NCI-H345 treated with DMSO at 0.1 percent for 48 hours (cell line): Measurements from ENCODE around the gene RASD1.
"Not testable (repeated sequence)": the region's sequence is repeated elsewhere in the genome, so short reads cannot be mapped to it uniquely, and the experiment has no call there.

Source experiments
- DNase-seq: peaks from one replicate; lab custom pipeline; 2025; ENCODE audit not compliant: unreplicated experiment; lab: John Stamatoyannopoulos, UW

The RASD1 gene

DNA sequence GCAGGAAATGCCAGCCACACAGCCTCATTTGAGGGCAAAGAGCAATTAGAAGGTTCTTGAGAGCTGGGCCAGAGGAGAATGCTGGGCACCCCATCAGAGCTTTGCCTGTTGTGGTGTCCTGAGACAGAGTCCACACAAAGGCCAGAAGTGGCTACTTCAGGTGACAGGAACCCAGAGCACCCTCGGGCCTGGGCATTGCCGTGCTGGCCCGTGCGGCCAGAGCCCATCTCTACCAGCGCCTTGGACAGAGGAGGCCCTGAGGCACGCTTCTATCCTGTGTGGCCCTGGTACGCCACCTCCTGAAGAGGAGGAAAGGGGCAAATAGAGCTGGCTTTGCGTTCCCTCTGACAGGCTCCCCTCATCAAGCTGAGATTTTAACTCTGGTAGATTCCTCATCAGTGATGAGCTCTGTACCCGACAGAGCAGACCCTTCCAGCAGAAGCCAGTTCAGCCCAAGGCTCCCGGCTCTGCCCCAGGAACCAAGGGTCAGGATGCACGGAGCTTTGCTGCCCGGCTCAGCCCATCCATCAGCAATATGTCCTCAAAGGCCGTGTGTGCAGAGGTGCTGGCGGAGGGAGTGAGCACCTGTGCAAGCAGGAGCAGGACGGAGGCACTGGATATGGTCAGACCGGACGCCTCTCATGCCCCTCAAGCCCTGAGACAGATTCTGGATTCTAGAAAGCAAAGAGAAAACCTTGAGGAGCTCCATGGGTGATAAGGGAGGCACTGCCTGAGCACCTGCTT is 3.4 kb upstream of the RASD1 start:
- no peak for DNase-seq

DNA sequence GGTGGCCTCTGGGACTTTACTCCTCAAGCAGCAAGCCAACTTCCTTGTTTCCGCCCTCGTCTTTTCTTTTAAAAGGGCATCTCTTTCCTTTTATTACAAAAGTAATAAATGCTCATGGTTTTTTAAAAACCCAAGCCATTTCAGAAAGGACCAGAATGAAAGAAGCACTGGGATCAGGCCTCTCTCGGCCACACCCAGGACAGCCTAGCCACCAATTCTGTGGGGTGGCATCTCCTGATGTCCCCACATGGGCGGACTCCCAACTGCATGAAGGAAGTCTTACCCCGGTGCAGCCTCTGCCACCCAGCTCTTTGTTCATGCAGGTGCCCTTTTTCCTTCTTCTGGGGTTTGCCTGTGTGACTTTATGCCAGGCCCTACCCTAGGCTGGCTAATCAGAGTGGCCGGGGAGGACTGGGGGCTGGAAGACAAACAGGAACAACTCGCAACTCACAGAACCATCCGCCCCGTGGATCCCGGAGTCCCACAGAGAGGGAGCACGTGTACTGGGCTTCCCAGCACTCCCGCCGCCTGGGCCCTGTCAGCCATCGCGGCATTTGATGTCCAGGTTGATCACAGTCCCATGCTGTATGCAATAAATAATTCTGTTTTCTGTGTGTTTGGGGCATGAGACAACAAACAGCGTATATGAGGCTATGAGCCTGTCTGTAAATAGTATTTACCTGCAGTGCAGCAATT is 2.6 kb upstream of the RASD1 start:
- no peak for DNase-seq

DNA sequence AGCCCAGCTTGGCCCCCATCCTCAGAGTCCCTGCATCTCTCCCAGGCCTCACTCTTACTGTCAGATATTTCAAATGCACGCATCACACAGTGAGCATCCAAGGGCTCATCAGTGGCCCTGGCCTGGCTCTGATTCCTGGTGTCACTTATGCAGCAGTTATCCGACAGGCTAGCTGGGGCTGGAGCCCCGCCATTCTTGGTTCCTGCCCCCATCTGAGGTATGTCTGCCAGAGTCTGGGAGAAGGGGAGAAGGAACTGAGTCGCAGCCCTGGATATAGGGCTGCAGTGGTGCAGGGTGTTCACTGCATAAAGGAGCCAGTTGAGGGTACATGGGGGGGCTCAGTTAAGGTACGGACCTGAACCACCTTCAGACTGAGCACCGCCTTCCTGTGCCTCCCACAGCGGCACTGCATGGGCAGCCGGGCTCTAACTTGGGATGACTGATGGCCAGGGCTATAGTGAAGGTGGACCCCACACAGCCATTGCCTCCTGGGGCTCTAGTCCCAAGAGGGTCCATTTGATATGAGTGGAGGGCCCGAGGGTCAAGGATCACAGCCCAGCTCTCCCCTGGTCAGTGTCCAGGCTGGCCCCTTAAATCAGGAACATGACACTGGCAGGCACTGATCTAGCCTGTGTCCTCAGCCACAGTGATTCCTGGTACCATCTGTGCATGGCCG is 1.8 kb upstream of the RASD1 start:
- DNase-seq, result no peak

DNA sequence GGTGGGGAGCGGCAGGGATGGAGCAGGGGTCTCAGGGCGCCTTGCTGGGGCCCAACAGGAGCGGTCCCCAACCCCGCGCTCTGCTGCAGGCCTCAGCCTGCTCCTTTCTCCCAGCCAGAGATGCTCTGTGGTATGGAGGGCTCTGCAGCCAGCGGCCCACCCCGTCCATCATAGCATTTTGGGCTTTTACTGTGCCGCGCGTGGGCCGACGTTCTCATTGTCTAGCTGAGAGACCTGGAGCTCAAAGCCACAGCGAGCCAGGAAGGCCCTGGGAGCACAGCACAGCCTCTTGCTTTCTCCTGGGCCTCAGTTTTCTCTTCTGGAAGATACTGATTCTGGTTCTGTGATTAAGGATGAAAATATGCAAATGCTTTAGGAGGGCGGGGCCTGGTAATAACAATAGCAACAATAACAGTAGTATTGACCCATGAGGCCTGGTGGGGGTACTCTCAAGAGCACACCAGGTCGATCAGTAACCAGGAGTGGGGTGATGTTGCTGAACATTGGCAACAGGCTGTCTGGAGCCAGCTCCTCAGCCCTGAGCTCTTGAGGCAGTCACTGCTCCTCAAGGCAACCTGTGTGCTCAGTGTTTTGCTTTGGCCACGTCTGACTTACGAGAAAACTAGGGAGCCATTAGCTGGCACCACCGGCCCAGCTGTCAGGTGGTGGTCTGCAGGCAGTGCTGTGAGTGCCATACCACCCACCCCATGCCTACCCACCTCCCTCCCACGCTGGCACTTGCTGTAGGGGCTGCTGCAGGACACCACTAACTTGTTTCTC is 1.1 kb upstream of the RASD1 start:
- DNase-seq, result no peak

DNA sequence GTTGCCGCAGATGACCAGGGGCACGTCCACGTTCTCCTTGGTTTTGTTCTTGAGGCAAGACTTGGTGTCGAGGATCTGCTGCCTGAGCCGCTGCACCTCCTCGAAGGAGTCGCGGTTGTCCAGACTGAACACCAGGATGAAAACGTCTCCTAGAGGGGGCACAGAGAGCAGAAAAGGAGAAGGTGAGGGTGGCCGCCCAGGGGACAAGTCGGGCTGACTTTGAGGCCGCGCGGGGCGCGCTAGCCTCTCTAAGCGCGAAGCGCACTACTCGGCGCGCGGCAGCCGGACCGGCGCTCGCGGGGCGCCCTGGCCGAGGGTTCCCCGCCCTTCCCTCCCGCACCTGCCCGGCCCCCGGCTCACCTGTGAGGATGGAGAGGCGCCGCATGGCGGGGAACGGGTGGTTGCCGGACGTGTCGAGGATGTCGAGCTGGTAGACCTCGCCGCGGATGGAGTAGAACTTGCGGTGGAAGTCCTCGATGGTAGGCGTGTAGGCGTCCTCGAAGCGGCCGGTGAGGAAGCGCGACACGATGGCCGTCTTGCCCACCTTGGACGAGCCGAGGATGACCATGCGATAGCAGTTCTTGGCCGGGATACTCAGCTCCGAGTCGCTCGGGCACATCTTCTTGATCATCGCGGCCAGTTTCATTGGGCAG is 533 bp downstream of the RASD1 start:
- DNase-seq, result no peak

DNA sequence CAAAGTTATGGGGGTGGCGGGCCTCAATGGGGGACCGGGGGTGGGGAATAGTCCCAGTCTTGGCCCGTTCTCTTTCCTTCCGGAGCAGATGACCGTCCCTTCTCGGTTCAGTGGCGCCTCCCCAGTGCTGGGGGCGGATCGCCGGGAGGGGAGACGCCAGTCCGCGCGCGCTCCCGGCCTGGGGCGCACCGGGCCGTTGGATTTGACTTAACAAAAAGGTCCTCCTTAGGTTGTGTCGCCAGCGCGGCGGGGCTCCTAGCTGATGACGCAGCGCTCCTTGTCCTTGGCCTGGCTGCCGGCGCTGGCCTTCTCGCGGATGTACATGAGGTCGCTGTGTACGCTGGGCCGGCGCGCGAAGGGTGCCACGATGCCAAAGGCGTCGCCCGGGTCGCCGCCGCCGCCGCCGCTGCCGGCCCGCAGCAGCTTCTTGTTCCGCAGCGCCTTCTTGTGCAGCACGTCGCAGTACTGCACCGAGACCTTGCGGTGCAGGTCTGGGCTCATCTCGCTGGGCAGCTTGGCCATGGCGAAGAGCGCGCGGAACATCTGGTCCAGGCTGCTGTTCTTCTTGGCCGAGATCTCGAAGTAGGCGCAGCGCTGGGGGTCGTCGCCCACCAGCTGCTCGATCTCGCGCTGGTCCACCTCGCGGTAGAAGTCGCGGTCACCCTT is 1.2 kb downstream of the RASD1 start:
- DNase-seq, result no peak

DNA sequence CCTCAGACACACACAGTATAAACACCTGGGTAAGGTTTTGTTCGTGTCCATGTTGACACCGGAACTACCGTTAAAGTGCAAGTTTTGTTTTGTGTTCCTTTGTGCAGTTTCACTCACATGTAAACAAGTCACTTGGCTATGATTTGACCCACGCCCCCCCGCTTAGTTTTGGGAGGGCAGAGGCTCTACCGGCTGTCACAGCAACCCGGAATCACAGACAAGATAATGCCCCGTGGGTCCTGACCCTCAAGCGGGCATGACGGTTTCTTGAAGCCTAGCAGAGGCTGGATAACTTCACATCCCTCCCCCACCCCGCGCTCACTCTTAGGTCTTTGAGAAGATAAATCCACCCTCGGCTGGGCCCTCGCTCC is 1.7 kb downstream of the RASD1 start:
- DNase-seq, result no peak

DNA sequence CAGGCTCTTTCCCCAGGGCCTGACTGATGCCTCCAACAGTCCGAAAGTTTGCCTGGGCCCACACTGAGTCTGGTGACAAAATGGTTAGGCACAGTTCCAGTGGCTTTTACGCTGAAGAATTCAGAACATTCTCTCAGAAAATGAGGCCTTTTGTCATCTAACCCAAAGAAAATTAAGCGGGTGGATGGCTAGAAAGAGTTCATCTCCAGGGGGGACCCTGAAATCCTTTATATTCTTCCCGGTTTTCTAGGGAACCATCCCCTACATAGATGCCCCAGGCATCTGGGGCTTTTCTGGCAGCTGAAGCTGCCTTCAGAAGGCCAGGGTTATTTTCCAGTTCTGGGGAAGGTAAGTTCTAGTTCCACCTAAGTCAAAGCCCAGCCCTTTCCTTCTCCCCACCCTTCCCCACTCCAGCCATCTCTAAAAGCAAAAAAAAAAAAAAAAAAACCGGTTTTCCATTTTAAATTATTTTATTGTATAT is 2.2 kb downstream of the RASD1 start:
- DNase-seq, result no peak

DNA sequence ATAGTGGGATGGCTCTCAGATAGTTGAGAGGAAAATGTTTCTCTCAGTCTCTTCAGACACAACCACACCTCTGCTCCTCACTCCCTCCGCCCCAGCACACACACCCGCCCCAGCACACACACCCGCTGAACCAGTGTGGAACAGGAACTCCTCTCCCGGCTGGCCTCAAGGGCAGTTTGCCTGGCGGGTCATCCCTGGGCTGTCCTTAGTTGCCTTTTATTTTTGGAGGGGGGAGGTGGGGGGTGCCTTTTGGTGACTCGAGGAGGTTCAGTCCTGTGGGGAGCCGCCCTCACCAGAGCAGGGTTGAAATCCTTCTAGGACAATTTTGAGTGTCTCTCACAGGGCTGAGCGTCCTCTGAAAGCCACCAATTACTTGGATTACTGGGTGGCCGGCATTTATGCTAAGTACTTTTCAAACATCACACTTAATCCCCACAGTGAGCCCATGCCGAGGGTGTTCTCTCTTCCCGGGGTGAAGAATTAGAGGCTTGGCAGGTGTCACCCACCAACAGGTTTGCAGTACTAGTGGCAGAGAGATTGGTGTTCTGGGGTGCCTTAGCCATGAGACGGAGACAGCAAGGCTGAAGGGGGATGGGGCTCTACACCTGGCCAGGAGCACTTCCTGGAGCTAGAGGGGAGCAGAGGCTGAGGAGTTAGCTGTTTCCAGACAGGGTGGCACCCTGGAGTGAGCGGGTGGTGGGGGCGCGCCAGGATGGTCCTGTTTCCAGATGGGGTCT is 2.8 kb downstream of the RASD1 start:
- DNase-seq, result no peak

DNA sequence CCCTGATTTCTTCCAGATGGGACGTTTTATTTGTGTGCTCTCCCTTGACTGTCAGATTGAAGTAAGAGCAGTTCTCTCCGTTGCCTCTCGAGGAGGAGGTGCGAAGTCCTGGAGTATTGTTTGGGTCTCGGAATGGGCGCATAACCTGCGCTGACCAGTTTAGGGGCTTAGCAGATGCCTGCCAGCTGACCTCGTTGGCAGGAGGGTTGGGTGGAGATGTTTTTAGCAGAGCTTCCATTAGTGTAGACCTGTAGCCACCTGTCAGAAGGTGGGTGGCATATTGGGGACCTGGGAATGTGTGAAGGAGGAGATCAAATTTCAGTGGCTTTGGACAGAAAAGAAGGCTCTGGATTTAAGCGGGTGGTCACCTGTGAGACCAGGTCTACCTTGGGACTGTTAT is 3.6 kb downstream of the RASD1 start:
- no peak for DNase-seq

DNA sequence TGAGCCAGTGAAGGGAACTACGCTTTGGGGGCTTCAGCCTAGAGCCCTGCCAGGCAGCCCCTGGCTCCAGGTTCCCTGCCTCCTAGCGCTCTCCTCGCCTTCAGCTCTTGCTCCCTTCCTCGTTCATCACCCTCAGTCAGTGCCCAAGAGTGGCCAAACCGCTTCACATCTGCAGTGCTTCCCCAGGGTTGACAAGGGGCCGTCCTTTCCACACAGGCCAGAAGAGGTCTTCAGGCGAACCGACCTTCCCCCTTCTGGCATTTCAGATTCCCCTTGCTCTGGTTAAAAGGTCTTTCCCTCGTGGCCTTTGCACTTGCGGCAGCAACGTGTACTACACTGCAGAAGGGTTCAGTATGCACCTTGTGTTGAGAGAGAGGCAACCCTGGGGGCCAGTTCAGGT is 4.1 kb downstream of the RASD1 start:
- no peak for DNase-seq

DNA sequence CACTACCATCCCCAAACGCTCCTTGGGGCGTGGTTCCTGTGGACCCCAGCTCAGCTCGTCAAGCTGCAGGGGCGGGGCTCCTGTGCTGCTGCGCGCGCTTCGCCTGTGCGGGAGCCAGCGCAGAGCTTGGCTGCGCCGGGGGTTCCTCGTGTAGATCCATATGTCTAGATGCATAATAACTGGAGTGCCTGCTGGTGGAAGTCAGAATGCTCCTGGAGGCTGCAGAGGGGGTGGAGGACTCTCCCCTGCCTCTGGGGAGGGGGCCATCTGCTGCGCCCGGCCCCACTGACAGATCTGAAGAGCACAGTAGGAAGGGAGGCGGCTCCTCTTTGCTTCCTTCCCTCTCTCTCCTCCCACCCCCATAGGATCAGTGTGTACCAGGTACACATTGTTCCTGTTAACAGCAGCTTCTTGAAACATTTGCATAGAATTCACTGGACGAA is 4.6 kb downstream of the RASD1 start:
- no peak for DNase-seq

DNA sequence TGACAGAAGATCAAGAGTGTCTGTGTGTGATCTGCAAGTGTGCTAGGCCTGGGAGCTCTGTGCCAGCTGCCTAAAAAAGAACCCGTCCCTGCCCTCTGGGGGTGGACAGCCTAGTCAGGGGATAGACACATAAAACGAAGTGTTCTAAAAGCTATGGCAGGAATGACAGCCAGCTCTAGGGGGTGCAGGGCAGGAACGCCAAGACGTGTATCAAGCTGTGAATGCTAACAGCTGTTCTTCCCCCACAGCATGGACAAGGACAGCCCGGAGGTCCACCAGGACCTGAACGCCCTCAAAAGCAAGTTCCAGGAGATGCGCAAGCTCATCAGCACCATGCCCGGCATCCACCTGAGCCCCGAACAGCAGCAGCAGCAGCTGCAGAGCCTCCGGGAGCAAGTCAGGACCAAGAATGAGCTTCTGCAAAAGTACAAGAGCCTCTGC is 5.1 kb downstream of the RASD1 start:
- DNase-seq, result no peak

DNA sequence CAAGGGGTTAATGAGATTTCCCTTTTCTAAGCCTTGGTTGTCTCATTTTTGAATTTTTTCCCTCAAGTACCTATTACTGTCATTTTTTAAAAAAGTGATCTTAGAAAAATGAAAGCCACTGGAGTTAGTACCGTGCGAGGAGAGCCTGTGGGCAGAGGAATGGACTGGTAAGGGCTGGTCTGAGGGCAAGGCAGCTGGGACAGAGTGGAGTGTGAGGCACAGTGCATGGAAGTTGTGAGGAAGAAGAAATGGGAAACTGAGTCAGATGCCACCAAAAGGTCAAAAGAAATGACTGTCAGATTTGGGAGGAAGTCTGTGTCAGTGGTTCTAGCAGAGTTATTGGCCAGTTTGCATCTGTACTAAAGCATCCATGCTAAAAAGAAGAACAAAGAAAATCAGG is 8.2 kb downstream of the RASD1 start:
- no peak for DNase-seq

DNA sequence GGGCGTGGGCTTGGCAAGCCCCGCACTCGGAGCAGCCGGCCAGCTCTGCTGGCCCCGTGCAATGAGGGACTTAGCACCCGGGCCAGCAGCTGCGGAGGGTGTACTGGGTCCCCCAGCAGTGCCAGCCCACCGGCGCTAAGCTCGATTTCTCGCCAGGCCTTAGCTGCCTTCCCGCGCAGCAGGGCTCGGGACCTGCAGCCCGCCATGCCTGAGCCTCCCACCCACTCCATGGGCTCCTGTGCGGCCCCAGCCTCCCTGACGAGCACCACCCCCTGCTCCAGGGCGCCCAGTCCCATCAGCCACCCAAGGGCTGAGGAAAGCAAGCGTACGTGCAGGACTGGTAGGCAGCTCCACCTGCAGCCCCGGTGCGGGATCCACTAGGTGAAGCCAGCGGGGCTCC is 9.8 kb downstream of the RASD1 start:
- not testable (repeated sequence) for DNase-seq

DNA sequence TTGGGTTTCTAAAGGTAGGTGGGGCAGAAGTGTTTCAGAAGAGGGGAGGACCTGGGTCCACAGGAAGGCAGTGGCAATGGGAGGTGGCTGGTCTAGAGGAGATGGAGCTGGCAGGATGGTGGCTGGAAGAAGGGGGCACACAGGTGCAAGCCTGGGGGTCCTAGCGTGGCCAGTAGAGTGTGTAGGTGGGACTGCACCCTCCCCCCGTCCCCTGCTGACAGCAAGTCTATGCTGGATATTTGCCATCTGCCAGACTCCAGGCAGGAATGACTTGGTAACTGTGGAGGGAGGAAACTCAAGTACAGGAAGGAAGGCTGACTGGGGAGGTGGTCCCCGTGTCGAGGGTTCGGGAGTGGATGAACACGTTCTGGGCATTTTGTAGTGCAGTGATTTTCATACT is 10.8 kb downstream of the RASD1 start:
- no peak for DNase-seq

DNA sequence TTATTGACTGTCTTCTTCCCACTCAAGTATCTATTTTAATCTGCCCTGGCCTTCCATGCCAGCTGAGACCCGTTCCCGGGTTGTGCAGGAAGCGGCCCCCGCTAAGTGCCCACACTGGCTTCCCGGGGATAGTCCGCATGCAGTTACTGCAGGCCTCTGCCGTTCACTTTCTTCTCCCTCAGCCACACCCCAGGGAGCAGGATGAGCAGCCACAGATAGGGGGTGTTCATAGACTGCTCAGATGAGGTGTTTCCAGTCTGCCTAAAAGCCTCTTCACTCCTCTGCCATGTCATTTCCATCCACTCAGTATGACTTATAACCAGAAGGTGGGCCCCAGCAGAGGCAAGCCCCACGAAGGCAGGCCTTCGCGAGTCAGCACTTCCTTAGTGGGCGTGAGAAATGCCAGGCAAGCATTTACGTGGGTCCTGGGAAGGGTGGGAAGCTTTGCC is 11.7 kb downstream of the RASD1 start:
- DNase-seq, result no peak

DNA sequence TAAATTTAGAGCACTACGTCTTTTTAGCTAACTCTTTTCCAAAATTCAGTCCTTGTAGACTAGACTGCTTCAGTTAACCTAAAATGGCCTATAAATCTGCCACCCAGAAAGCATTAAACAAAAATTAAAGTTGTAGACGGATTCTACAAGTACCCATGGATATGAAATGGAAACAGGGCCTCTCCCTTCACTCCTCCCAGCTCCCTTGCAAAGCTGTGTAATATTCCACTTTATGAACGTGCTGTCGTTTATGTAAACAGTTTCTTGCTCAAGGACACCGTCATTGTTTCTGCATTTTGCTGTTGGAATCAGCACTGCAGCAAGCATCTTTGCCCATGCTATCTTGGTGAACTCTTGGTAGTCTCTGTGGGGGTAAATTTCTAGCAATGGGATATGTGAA is 14.3 kb downstream of the RASD1 start:
- no peak for DNase-seq

DNA sequence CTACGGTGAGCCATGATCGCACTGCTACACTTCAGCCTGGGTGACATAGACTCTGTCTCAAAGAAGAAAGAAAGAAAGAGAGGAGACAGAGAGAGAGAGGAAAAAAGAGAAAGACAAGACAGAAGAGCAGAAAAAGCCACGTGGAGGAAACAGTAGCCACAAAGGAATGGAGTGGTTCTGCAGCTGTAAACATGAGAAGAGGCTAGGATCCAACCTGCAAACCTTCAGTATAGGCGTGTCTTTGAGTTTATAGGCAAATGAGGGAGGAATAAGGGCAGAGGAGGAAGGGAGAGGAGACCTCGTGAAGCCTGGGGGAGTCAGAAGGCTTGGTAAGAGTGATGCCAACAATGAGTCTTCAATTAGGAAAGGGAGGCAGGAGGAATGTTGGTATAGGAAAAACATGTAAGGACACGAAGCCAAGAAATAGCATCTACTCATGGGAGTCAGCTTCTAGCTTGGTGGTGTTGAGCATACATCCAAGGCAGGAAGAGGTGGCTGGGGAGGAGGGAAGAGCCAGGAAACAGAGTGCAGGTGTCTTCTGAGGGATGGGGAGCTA is 15.5 kb downstream of the RASD1 start:
- DNase-seq, result no peak
